CD4-positive, alpha-beta T cell treated with Interleukin-17A for 4 hours (primary cell): ENCODE data around the gene SFPQ.

Experiments
- DNase-seq: peaks from one replicate; pipeline ENCODE4 v3.0.0-alpha.2; 2020; ENCODE audit warnings: mixed read lengths

The SFPQ gene

DNA sequence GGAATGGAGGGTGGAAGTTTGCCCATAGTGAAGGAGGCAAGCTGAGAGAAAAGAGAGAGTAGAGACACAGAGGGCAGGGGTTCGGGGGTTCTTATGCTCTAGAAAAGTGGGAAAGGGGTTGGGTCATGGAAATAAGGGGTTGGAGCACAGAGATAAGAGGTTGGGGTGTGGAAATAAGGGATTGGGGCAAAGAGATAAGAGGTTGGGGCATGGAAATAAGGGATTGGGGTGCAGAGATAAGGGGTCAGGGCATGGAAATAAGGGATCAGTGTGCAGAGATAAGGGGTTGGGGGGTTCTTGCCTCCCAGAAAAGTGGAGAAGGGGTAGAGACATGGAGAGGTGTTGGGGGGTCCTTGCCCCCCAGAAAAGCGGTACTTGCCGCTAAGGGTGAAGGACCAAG is 56.2 kb downstream of the SFPQ start:
- no peak for DNase-seq
